Osteocyte (in vitro differentiated cells): Measurements from ENCODE around the gene CIITA. TPM values are rescaled to one million over a fixed set of nuclear protein-coding genes. Genes with fewer than 3 reads are reported as not detected.

Source experiments
- DNase-seq: peaks from one replicate; pipeline ENCODE4 v3.0.0; 2021; ENCODE audit warnings: mixed read lengths; ENCODE audit not compliant: unreplicated experiment; ENCODE audit errors: extremely low spot score
- H3K27ac Mint-ChIP-seq: one replicate; pipeline ENCODE4 v1.8.0; 2021; ENCODE audit warnings: mild to moderate bottlenecking, mixed read lengths; ENCODE audit not compliant: unreplicated experiment
- H3K27me3 Mint-ChIP-seq: one replicate; pipeline ENCODE4 v1.8.0; 2021; ENCODE audit warnings: mixed read lengths; ENCODE audit not compliant: unreplicated experiment
- H3K36me3 Mint-ChIP-seq: one replicate; pipeline ENCODE4 v1.8.0; 2021; ENCODE audit warnings: mixed read lengths; ENCODE audit not compliant: unreplicated experiment
- H3K4me1 Mint-ChIP-seq: one replicate; pipeline ENCODE4 v1.8.0; 2021; ENCODE audit warnings: mixed read lengths; ENCODE audit not compliant: unreplicated experiment
- H3K4me3 Mint-ChIP-seq: one replicate; pipeline ENCODE4 v1.8.0; 2021; ENCODE audit warnings: mild to moderate bottlenecking, moderate library complexity, mixed read lengths; ENCODE audit not compliant: unreplicated experiment
- H3K9me3 Mint-ChIP-seq: one replicate; pipeline ENCODE4 v1.8.0; 2021; ENCODE audit warnings: mixed read lengths; ENCODE audit not compliant: unreplicated experiment
- total RNA-seq: library from RNA; stranded (reverse); gene quantifications from 2 replicates; pipeline ENCODE4 v1.2.1, GENCODE V29; 2021
- TF ChIP-seq, protein P1 (sequence below): fragments of 200-600 bp; sonication (generic); IDR thresholded peaks from 2 replicates; pipeline ENCODE4 v1.5.0; 2021; ENCODE audit warnings: antibody characterized with exemption, mild to moderate bottlenecking, moderate library complexity

The CIITA gene
- total RNA-seq, 1 donor from 2014 or later = not detected

DNA sequence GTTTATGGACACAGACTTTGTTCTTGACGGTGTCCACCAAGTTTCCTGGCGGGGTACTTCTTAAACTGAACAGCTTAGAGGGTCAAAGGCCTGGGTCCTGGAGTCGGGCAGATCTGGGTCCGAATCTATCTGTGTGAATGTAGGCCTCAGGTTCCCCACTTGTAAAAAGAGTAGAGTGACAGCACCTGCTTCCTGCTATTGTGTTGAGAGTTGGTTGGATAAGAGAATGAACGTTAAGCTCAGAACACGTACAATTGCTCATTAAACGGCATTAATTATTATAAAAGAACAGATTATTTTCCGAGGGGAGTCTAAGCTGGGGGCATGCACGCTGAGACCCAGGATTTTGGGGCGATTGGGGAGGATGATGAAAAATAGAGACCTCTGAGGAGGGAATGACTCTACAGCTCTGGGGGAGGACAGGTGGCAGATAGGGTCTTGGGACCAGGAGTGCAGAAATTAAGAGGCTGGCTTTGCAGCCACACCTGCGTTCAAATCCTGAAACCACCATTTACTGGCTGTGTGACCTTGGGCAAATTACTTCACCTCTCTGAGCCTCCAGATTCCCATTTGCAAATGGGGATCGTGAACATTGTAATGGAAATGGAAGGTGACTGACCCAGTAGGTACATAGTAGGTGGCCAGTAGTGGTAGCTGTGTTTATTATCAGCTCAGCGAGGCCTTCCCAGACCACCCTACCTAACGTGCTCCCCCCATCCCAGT is 68.2 kb downstream of the CIITA start:
- peaks cover 52% of the 10 kb centered on the region for H3K4me1 Mint-ChIP-seq
- H3K36me3 Mint-ChIP-seq = no peaks in the 10 kb centered on the region
- H3K4me3 Mint-ChIP-seq = peak overlapping the region; percentile 88
- TF ChIP-seq, protein P1, sequence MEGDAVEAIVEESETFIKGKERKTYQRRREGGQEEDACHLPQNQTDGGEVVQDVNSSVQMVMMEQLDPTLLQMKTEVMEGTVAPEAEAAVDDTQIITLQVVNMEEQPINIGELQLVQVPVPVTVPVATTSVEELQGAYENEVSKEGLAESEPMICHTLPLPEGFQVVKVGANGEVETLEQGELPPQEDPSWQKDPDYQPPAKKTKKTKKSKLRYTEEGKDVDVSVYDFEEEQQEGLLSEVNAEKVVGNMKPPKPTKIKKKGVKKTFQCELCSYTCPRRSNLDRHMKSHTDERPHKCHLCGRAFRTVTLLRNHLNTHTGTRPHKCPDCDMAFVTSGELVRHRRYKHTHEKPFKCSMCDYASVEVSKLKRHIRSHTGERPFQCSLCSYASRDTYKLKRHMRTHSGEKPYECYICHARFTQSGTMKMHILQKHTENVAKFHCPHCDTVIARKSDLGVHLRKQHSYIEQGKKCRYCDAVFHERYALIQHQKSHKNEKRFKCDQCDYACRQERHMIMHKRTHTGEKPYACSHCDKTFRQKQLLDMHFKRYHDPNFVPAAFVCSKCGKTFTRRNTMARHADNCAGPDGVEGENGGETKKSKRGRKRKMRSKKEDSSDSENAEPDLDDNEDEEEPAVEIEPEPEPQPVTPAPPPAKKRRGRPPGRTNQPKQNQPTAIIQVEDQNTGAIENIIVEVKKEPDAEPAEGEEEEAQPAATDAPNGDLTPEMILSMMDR = no peak
- no peaks in the 10 kb centered on the region for H3K27me3 Mint-ChIP-seq
- H3K27ac Mint-ChIP-seq = peak overlapping the region; percentile 76
- no peak for DNase-seq
- no peaks in the 10 kb centered on the region for H3K9me3 Mint-ChIP-seq

DNA sequence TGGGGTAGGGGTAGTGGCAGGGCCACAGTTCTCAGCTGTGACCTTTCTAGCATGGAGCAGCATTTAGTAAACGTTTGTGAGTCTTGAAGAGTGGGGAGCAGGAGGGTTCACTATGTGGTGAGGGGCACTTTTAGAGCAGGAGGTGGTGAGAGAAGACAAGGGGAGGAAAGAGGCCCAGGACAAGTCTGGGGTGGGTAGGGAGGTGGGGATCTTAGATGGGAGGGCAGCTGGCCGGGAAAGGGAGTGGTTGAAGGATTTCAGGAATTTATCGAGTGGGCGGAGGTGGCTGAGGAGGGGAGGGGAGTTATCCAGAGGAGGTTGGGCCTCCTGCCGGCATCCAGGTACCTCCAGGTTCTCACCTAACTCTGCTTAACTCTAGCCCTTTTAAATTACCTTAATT is 69.3 kb downstream of the CIITA start:
- Mint-ChIP-seq H3K4me3 (peak overlapping the region; percentile 51), H3K9me3 (no peaks in the 10 kb centered on the region), H3K36me3 (no peaks in the 10 kb centered on the region), H3K27me3 (no peaks in the 10 kb centered on the region), H3K4me1 (peaks cover 51% of the 10 kb centered on the region), H3K27ac (peak overlapping the region; percentile 52)
- TF ChIP-seq, protein P1 = no peak
- no peak for DNase-seq

DNA sequence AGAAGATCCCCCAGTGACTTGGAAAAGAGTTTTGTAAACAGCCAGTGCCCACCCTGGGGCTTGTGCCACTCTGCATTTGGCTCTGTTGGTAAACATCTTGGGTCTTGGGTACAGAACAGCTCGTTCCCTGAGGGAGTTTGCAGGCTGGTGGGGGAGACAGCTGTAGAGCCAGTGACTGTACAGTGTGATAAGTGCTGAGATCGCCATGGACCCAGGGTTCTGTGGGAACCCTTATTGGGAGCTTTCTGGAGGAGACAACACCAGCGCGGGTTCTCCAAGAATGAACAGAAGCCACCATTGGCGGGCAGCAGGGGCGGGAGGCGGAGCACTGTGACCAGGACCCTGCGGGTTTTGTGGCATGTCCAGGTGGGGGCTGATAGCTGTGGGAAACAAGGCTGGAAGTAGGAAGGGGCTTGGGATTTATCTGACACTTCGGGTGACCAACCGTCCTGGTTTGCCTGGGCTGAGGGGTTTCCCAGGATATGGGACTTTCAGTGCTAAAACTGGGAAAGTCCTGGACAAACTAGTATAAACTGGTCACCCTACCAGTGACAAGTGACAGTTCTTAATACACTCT is 70.3 kb downstream of the CIITA start:
- TF ChIP-seq, protein P1 = no peak
- no peak for DNase-seq
- H3K9me3 Mint-ChIP-seq = no peaks in the 10 kb centered on the region
- H3K27ac Mint-ChIP-seq = no peak overlapping the region
- H3K27me3 Mint-ChIP-seq = no peaks in the 10 kb centered on the region
- no peaks in the 10 kb centered on the region for H3K36me3 Mint-ChIP-seq
- H3K4me3 Mint-ChIP-seq = no peak overlapping the region
- peaks cover 53% of the 10 kb centered on the region for H3K4me1 Mint-ChIP-seq

DNA sequence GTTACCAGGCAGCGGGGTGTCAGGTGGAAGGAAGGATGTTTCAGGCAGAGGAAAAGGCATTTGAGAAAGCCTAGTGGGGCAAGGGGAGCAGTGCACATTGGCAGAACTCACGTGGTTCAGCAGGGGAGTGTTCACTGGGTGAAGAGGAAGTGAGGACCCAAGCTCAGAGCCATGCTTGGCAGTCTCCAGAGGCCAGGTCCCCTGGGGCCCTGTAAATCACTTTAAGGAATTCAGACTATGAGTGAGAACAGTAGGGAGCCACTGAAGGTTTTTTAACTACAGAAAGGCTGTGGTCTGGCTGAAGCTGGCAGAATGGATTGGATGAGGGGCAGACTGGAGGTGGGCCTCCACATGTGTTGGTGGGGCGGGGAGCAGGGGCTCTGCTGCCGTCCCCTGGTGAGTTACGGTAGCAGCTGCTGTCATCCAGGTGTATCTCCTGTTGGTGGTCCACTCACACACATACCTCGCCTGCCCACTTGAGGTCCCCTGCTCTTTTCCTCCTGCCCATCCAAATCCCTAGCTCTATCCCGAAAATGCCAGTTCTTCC is 72.5 kb downstream of the CIITA start:
- Mint-ChIP-seq H3K36me3 (no peaks in the 10 kb centered on the region), H3K27me3 (no peaks in the 10 kb centered on the region), H3K27ac (no peak overlapping the region), H3K9me3 (no peaks in the 10 kb centered on the region), H3K4me1 (peaks cover 47% of the 10 kb centered on the region), H3K4me3 (no peak overlapping the region)
- DNase-seq = no peak
- TF ChIP-seq, protein P1 = no peak

DNA sequence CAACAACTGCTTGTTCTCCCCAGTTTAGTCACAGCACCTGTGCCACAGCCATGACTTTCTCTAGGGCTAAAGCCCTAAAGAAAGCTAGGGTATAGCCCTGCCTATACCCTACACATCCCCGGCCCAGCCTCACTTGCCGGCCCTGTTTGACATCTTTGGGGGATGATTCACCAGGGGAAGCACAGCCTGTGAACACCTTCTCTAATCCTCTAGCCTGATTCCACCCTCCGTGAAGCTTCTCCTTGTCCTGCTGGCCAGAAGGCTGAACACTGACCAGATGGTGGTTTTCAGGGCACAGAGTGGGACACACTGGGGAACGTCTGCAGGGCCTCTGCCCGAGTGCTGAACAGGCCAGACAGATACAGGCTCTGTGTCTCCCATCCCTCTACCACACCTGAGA is 73.4 kb downstream of the CIITA start:
- no peaks in the 10 kb centered on the region for H3K27me3 Mint-ChIP-seq
- TF ChIP-seq, protein P1 = no peak
- no peaks in the 10 kb centered on the region for H3K9me3 Mint-ChIP-seq
- no peak overlapping the region for H3K27ac Mint-ChIP-seq
- H3K4me1 Mint-ChIP-seq = peaks cover 43% of the 10 kb centered on the region
- DNase-seq = no peak
- H3K36me3 Mint-ChIP-seq = no peaks in the 10 kb centered on the region
- H3K4me3 Mint-ChIP-seq = no peak overlapping the region
